Ovary (tissue), 9 donors: ENCODE results near the gene KRT71. TPM values are rescaled to one million over a fixed set of nuclear protein-coding genes. Genes with fewer than 3 reads are reported as not detected.

ENCODE experiments used
- DNase-seq, 5 donors: peaks; one replicate each; pipeline ENCODE4 v3.0.0-alpha.2; 2019 to 2020
- H3K27ac ChIP-seq, 2 donors: fragments of 200-600 bp; one replicate each; pipeline versions ENCODE4 v1.5.1 to v1.8.0; 2019 to 2022
- H3K27me3 ChIP-seq: fragments of 200-600 bp; one replicate; pipeline ENCODE4 v1.8.0; 2022
- H3K36me3 ChIP-seq: fragments of 200-600 bp; sonication (generic); one replicate; pipeline ENCODE4 v1.5.1; 2019
- H3K4me1 ChIP-seq: one replicate; pipeline ENCODE4 v1.8.1; 2013; ENCODE audit warnings: mild to moderate bottlenecking, moderate library complexity; ENCODE audit not compliant: insufficient read depth
- H3K4me3 ChIP-seq: fragments of 200-600 bp; sonication (generic); one replicate; pipeline ENCODE4 v1.5.1; 2017
- H3K9me3 ChIP-seq, 2 donors: fragments of 200-600 bp in 1 of 2; sonication (generic) in 1 of 2; one replicate each; pipeline versions ENCODE4 v1.5.1 to v1.8.1; 2013 to 2019; ENCODE audit warnings: mild to moderate bottlenecking in 1 of 2, moderate library complexity in 1 of 2
- CTCF ChIP-seq, 3 donors: fragments of 450-650 bp in 2 of 3; fragments of 200-600 bp in 1 of 3; IDR thresholded peaks; one replicate each; pipeline versions ENCODE4 v1.5.1 to v1.8.0; 2016 to 2022; ENCODE audit warnings: antibody characterized with exemption in 3 of 3, mild to moderate bottlenecking in 1 of 3
- EP300 ChIP-seq: sonication (generic); formaldehyde crosslinking; IDR thresholded peaks from one replicate; pipeline ENCODE4 v1.6.1; 2017; ENCODE audit warnings: antibody characterized with exemption
- POLR2A ChIP-seq: fragments of 450-650 bp; IDR thresholded peaks from one replicate; pipeline ENCODE4 v1.6.1; 2017; ENCODE audit warnings: antibody characterized with exemption, mild to moderate bottlenecking, moderate library complexity
- WGBS, 3 donors: extraction: QIAGEN DNeasy Blood & Tissue Kit in 1 of 3; methylation state at CpG; one replicate each; pipeline versions ENCODE4 v1.1.5 to v1.1.7; 2013 to 2017; 5-methylcytosine and 5-hydroxymethylcytosine counted together
- intact Hi-C, 4 donors: fragments of 100-400 bp; cut with DNase I; formaldehyde crosslinking; loops; one replicate each; pipeline versions ENCODE4 v1.11.0 to v1.15.1; 2022 to 2023
- polyA plus RNA-seq, 2 donors: library from polyadenylated mRNA; stranded (reverse); fragments of 200-250 nt in 1 of 2; fragments of 350-450 nt in 1 of 2; fragmentation: Illumina TruSeq in 1 of 2; extraction: RNeasy Lipid Tissue Mini Kit (QIAGEN cat#74804) in 1 of 2; gene quantifications; one replicate each; pipeline ENCODE4 v1.2.3, GENCODE V29; 2013 to 2014
- total RNA-seq, 7 donors: library from RNA; depleted of rRNA in 2 of 7; stranded (reverse); fragments of >200 nt in 2 of 7; fragmentation: NEBNext Ultra II Directional in 3 of 7; extraction: Animal tissue kit (Norgen Biotek cat#: 25700) in 3 of 7; gene quantifications; one replicate each; pipeline versions ENCODE4 v1.1.0 to v1.2.4, GENCODE V29; 2016 to 2023
- donor health status: DM: no; HTN: no; CAD: no; lungs with moderate emphysema.
- donor health status: DM: no; HTN: no; CAD: no.
- donor health status: Bipolar disorder and iron deficiency.
- donor health status: DM: yes; HTN: yes; CAD: no.
- donor health status: DM: no; HTN: no; CAD: no.
- donor health status: DM: yes; HTN: yes; CAD: no.

KRT71 gene
- total and polyA plus RNA-seq, 9 donors = not detected

GRCh38 chr12:52575948-52576347 lies 23.0 kb upstream of the KRT71 start:
- H3K27me3 ChIP-seq = no peaks in the 10 kb centered on the region
- H3K4me3 ChIP-seq = no peak overlapping the region
- DNase-seq = no peak
- H3K27ac ChIP-seq = no peak overlapping the region
- no peaks in the 10 kb centered on the region for H3K4me1 ChIP-seq
- H3K9me3 ChIP-seq = no peaks in the 10 kb centered on the region
- intact Hi-C loops = loop anchor here in 1 of 4 donors (10.0 kb wide), 1 partner anchor 211 kb away; the partner anchor contains the start of gene KRT85
- TF ChIP-seq EP300 = no peak
- TF ChIP-seq CTCF (IDR thresholded peaks at IDR 0.05) = no peak
- no peak for TF ChIP-seq POLR2A
- WGBS, 3 donors = 76 to 98% (median 93%) methylated on average over 3 of the region's 3 CpGs
- no peaks in the 10 kb centered on the region for H3K36me3 ChIP-seq

- WGBS, 3 donors = 87 to 92% (median 91%) methylated on average over 9 of the region's 9 CpGs
- DNase-seq = no peak
- no peaks in the 10 kb centered on the region for H3K4me1 ChIP-seq
- no peaks in the 10 kb centered on the region for H3K9me3 ChIP-seq
- H3K4me3 ChIP-seq = no peak overlapping the region
- no peak for TF ChIP-seq EP300
- no peak for TF ChIP-seq POLR2A
- no peak for TF ChIP-seq CTCF (IDR thresholded peaks at IDR 0.05)
- H3K27me3 ChIP-seq = no peaks in the 10 kb centered on the region
- no peaks in the 10 kb centered on the region for H3K36me3 ChIP-seq
- intact Hi-C loops = loop anchor here in 1 of 4 donors (10.0 kb wide), 1 partner anchor 210 kb away; the partner anchor contains the start of gene KRT85
- H3K27ac ChIP-seq = no peak overlapping the region
Measured at GRCh38 chr12:52575256-52575655, 22.3 kb upstream of the KRT71 start.

- no peaks in the 10 kb centered on the region for H3K4me1 ChIP-seq
- no peaks in the 10 kb centered on the region for H3K27me3 ChIP-seq
- H3K4me3 ChIP-seq = no peak within 1 kb of the TSS
- TF ChIP-seq CTCF (IDR thresholded peaks at IDR 0.05) (no peak), EP300 (no peak), POLR2A (no peak)
- H3K9me3 ChIP-seq = no peaks in the 10 kb centered on the region
- 75 to 93% (median 84%) methylated on average over 3 of the region's 3 CpGs for WGBS, 3 donors
- no peak for DNase-seq
- no peaks in the 10 kb centered on the region for H3K36me3 ChIP-seq
- intact Hi-C loops = loop anchor here in 1 of 4 donors (5.0 to 10.0 kb wide), 2 partner anchors 209 to 284 kb away; partner anchors contain the start of gene KRT85
- H3K27ac ChIP-seq = no peak within 1 kb of the TSS
Measured at GRCh38 chr12:52573743-52574142, 20.8 kb upstream of the KRT71 start, which contains the start of gene KRT74. Gene KRT74, minus strand, starts transcription at chr12:52573843. Its CDS starts 66 bp downstream, at chr12:52573777.

- DNase-seq = no peak
- H3K4me1 ChIP-seq = no peaks in the 10 kb centered on the region
- H3K27me3 ChIP-seq = no peaks in the 10 kb centered on the region
- TF ChIP-seq CTCF (IDR thresholded peaks at IDR 0.05) = no peak
- no peak for TF ChIP-seq POLR2A
- TF ChIP-seq EP300 = no peak
- no peaks in the 10 kb centered on the region for H3K9me3 ChIP-seq
- H3K36me3 ChIP-seq = no peaks in the 10 kb centered on the region
- H3K27ac ChIP-seq = no peak overlapping the region
- intact Hi-C loops = loop anchor here in 1 of 4 donors (5.0 to 10.0 kb wide), 2 partner anchors 209 to 284 kb away; partner anchors contain the start of gene KRT85
- no peak overlapping the region for H3K4me3 ChIP-seq
- WGBS, 3 donors = 87 to 96% (median 95%) methylated on average over 15 of the region's 15 CpGs
Measured at GRCh38 chr12:52573306-52573705, 20.4 kb upstream of the KRT71 start.
